Measurements from ENCODE around the gene GNAI1. TPM values are rescaled to one million over a fixed set of nuclear protein-coding genes. Genes with fewer than 3 reads are reported as not detected.
A peak's percentile ranks its signal among the peaks of the same experiment; 100 is the strongest.

Gene GNAI1
- total RNA-seq, 1 donor from 2014 or later: 36.0 TPM

DNA sequence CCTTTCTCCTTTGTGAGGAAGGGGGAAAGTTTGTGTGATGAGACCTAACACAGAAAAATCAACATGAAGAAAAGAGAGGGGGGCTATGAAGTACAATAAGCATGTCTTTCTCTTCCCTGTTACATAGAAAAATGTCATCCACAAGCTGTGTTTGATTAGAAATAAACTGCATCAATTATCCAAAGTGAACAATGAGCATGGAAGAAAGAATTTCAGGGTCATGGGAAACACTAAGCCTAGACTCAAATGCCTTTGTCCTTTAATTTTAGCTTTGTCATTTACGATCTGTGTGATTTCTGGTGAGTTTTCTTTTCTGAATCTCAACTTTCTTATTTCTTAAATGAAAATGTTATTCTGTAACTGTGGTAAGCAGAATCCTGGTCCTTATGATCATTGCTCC, 121.0 kb downstream of the GNAI1 start:
- H3K4me1 ChIP-seq: no peaks in the 10 kb centered on the region
- no peaks in the 10 kb centered on the region for H3K36me3 ChIP-seq
- H3K27ac ChIP-seq: no peak overlapping the region
- TF ChIP-seq, protein P1, sequence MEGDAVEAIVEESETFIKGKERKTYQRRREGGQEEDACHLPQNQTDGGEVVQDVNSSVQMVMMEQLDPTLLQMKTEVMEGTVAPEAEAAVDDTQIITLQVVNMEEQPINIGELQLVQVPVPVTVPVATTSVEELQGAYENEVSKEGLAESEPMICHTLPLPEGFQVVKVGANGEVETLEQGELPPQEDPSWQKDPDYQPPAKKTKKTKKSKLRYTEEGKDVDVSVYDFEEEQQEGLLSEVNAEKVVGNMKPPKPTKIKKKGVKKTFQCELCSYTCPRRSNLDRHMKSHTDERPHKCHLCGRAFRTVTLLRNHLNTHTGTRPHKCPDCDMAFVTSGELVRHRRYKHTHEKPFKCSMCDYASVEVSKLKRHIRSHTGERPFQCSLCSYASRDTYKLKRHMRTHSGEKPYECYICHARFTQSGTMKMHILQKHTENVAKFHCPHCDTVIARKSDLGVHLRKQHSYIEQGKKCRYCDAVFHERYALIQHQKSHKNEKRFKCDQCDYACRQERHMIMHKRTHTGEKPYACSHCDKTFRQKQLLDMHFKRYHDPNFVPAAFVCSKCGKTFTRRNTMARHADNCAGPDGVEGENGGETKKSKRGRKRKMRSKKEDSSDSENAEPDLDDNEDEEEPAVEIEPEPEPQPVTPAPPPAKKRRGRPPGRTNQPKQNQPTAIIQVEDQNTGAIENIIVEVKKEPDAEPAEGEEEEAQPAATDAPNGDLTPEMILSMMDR (IDR thresholded peaks at IDR 0.05): no peak
- ATAC-seq: no peak
- H3K9me3 ChIP-seq: no peaks in the 10 kb centered on the region
- no peak for DNase-seq
- no peaks in the 10 kb centered on the region for H3K27me3 ChIP-seq
- H3K4me3 ChIP-seq: no peak overlapping the region
- intact Hi-C loops (cut with DNase I): no loop called here

DNA sequence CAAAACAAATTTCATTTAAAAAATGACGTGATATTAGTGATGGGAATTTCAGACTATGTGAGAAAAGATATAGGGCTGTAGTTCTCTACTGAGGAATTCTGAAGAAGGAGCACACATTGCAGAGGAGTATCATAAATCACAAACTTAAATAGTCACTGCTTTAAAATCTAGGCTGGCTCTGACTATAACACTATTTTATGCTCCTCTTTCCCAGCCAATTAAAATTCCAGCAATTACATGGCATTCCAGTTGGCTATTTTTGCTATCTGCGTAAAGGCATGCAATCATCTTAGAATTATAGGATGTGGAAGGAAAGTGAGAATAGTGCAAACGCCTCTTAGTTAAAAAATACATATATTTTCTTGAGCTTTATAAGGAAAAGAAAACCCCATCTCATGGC, 123.1 kb downstream of the GNAI1 start:
- intact Hi-C loops (cut with DNase I): no loop called here
- no peak overlapping the region for H3K27ac ChIP-seq
- H3K9me3 ChIP-seq: no peaks in the 10 kb centered on the region
- DNase-seq (no peak), ATAC-seq (no peak)
- H3K36me3 ChIP-seq: no peaks in the 10 kb centered on the region
- H3K4me3 ChIP-seq: no peak overlapping the region
- H3K27me3 ChIP-seq: no peaks in the 10 kb centered on the region
- TF ChIP-seq, protein P1 (IDR thresholded peaks at IDR 0.05): no peak
- no peaks in the 10 kb centered on the region for H3K4me1 ChIP-seq

DNA sequence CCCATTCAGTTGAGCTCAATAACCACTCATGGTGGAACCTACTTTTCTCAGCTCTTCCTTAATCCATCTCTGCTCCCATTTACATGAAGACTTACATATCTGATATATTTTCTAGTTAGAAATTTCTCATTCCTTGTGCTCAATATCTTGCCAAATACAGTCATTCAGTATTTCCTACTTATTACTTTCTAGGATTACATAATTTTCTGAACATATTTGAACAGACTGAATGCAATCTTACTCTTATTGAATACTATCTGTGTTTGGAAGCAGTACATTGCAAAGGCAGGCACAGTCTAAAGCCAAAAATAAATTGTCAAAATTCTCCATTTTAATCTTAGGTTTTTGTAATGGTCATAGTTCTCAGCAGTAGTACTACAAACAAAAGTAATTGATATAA, 126.0 kb downstream of the GNAI1 start:
- Histone ChIP-seq H3K9me3 (no peaks in the 10 kb centered on the region), H3K36me3 (no peaks in the 10 kb centered on the region), H3K4me1 (no peaks in the 10 kb centered on the region), H3K4me3 (no peak overlapping the region), H3K27ac (no peak overlapping the region), H3K27me3 (no peaks in the 10 kb centered on the region)
- TF ChIP-seq, protein P1 (IDR thresholded peaks at IDR 0.05): no peak
- intact Hi-C loops (cut with DNase I): no loop called here
- no peak for ATAC-seq
- DNase-seq: no peak

DNA sequence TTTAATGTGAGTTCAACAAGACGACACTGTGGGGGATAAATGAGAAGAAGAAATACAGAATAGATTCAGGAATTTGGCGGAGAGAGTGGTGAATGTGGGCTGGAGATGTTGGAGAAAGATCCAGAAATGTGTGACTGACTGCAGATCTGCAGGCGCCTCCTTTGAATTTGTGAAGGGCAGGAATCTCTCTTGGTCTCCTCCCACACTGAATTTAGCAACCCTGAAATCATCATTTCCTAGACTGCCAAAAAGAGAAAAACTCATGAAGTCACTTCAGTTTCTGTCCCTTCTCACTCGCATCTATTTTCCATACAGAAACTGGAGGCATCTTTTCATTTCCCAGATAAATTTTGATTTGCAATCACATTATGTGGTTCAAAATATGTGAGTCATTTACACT, 128.7 kb downstream of the GNAI1 start:
- H3K27ac ChIP-seq: no peak overlapping the region
- H3K4me3 ChIP-seq: peak overlapping the region; percentile 9
- TF ChIP-seq, protein P1 (IDR thresholded peaks at IDR 0.05): no peak
- H3K9me3 ChIP-seq: no peaks in the 10 kb centered on the region
- H3K36me3 ChIP-seq: no peaks in the 10 kb centered on the region
- DNase-seq (no peak), ATAC-seq (no peak)
- intact Hi-C loops (cut with DNase I): no loop called here
- H3K4me1 ChIP-seq: no peaks in the 10 kb centered on the region
- no peaks in the 10 kb centered on the region for H3K27me3 ChIP-seq

DNA sequence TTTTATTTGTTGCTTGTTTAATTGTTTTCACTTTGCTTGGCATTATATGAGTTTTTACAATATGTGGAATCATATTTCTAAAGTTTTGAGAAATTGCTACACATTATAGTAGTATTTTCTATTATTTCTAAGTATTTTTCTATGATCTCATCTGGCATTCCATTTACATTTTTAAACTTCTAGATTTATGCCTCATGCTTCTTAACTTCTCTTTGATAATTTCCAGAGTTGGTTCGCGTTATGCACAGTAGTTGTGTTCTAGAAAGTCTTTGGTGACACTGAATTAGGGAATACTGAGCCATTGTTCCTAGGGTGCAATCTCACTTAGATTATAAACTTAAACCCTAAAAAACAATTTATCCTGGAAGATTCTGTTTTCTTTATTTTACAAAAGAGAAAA, 129.2 kb downstream of the GNAI1 start:
- H3K36me3 ChIP-seq: no peaks in the 10 kb centered on the region
- H3K4me3 ChIP-seq: no peak overlapping the region
- intact Hi-C loops (cut with DNase I): no loop called here
- H3K27ac ChIP-seq: no peak overlapping the region
- H3K27me3 ChIP-seq: no peaks in the 10 kb centered on the region
- no peaks in the 10 kb centered on the region for H3K9me3 ChIP-seq
- DNase-seq (no peak), ATAC-seq (no peak)
- H3K4me1 ChIP-seq: no peaks in the 10 kb centered on the region
- TF ChIP-seq, protein P1 (IDR thresholded peaks at IDR 0.05): no peak

DNA sequence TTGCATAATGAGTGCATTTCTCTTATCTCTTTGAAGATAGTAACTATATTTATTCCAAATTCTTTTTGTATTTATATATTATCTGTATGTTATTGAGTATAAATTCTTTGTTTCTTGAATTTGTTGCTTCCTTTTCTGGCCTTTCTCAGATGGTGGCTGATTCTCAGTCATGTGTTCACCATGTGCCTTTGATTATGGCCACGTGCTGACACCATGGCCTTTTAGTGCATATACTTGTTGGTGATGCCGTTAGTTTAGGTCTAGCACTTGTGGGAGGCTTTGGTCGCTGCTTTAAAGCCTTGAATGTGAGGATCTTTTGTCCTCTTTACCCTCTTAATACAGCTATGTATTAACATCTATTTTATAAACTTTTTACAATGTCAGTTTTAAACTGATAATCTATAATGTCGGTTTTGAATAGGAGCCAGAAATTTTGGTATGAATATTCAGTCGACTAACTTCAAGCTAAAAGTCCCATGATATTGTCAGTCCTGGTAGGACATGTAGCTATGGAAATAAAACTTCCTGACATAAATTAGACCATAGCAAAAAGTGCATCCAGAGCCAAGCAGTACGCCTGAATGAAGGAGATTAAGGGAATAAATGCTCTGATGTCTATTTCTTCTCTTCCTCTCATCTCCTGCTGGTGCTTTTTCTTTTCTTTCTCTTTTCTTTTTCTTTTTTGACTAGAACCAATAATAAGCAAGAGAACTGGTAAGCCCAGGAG, 130.3 kb downstream of the GNAI1 start:
- H3K4me1 ChIP-seq: no peaks in the 10 kb centered on the region
- TF ChIP-seq, protein P1 (IDR thresholded peaks at IDR 0.05): no peak
- DNase-seq: no peak
- ATAC-seq: no peak
- no peak overlapping the region for H3K4me3 ChIP-seq
- H3K9me3 ChIP-seq: no peaks in the 10 kb centered on the region
- H3K36me3 ChIP-seq: no peaks in the 10 kb centered on the region
- intact Hi-C loops (cut with DNase I): no loop called here
- H3K27me3 ChIP-seq: no peaks in the 10 kb centered on the region
- no peak overlapping the region for H3K27ac ChIP-seq
